Brain microvascular endothelial cell (primary cell): ENCODE results near the gene CTCFL.
A peak's percentile ranks its signal among the peaks of the same experiment; 100 is the strongest.

Source experiments
- DNase-seq: peaks from one replicate; pipeline ENCODE4 v3.0.0-alpha.2; 2020
- H3K27ac ChIP-seq: fragments of 250-450 bp; sonication (Bioruptor Pico); 2 replicates; pipeline ENCODE4 v1.5.1; 2020; ENCODE audit warnings: mild to moderate bottlenecking, moderate library complexity
- H3K27me3 ChIP-seq: fragments of 250-450 bp; sonication (Bioruptor Pico); replicated peaks from 2 replicates; pipeline ENCODE4 v1.5.1; 2020; ENCODE audit warnings: mild to moderate bottlenecking
- H3K36me3 ChIP-seq: fragments of 250-450 bp; sonication (Bioruptor Pico); replicated peaks from 2 replicates; pipeline ENCODE4 v1.5.1; 2020; ENCODE audit warnings: mild to moderate bottlenecking
- H3K4me3 ChIP-seq: 2 replicates; pipeline ENCODE4 v1.5.1; 2011; ENCODE audit warnings: low read depth, mild to moderate bottlenecking, control low read depth, low read length, moderate library complexity
- CTCF ChIP-seq: IDR thresholded peaks from 2 replicates; pipeline ENCODE4 v1.5.1; 2011; ENCODE audit warnings: low read depth, mild to moderate bottlenecking, moderate library complexity, low read length, control low read depth, inconsistent platforms; ENCODE audit errors: missing control alignments
- in situ Hi-C: cut with HindIII; loops from 2 replicates; pipeline ENCODE4 v1.10.0; 2017; ENCODE audit warnings: low sequenced_read_pairs, low pct_ligation_motif_present

Gene CTCFL

GRCh38 chr20:57467742-57468141 is 57.2 kb downstream of the CTCFL start:
- TF ChIP-seq CTCF: no peak
- H3K27me3 ChIP-seq: peaks cover 9% of the 10 kb centered on the region
- no peak for DNase-seq
- in situ Hi-C loops: no loop called here
- H3K4me3 ChIP-seq: no peak overlapping the region
- no peak overlapping the region for H3K27ac ChIP-seq
- H3K36me3 ChIP-seq: no peaks in the 10 kb centered on the region

GRCh38 chr20:57465943-57466342 is 59.0 kb downstream of the CTCFL start:
- DNase-seq: no peak
- TF ChIP-seq CTCF: peak; percentile 22
- H3K27me3 ChIP-seq: peaks cover 9% of the 10 kb centered on the region
- in situ Hi-C loops: no loop called here
- no peak overlapping the region for H3K27ac ChIP-seq
- no peak overlapping the region for H3K4me3 ChIP-seq
- H3K36me3 ChIP-seq: no peaks in the 10 kb centered on the region

GRCh38 chr20:57465486-57465885 is 59.5 kb downstream of the CTCFL start:
- H3K27ac ChIP-seq: no peak overlapping the region
- TF ChIP-seq CTCF: no peak
- H3K27me3 ChIP-seq: peaks cover 6% of the 10 kb centered on the region
- no peak overlapping the region for H3K4me3 ChIP-seq
- H3K36me3 ChIP-seq: no peaks in the 10 kb centered on the region
- in situ Hi-C loops: no loop called here
- no peak for DNase-seq

- no peak overlapping the region for H3K4me3 ChIP-seq
- TF ChIP-seq CTCF: peak; percentile 48
- H3K27me3 ChIP-seq: peaks cover 4% of the 10 kb centered on the region
- no peaks in the 10 kb centered on the region for H3K36me3 ChIP-seq
- DNase-seq: peak; percentile 22
- H3K27ac ChIP-seq: no peak overlapping the region
- in situ Hi-C loops: no loop called here
Observed at GRCh38 chr20:57464642-57465211, 60.2 kb downstream of the CTCFL start.

GRCh38 chr20:57462781-57463180 is 62.2 kb downstream of the CTCFL start:
- no peak overlapping the region for H3K27ac ChIP-seq
- DNase-seq: no peak
- in situ Hi-C loops: no loop called here
- H3K36me3 ChIP-seq: no peaks in the 10 kb centered on the region
- no peaks in the 10 kb centered on the region for H3K27me3 ChIP-seq
- no peak for TF ChIP-seq CTCF
- H3K4me3 ChIP-seq: no peak overlapping the region

- Histone ChIP-seq H3K36me3 (no peaks in the 10 kb centered on the region), H3K27ac (no peak overlapping the region), H3K27me3 (no peaks in the 10 kb centered on the region), H3K4me3 (no peak overlapping the region)
- no peak for DNase-seq
- no peak for TF ChIP-seq CTCF
- in situ Hi-C loops: no loop called here
Observed at GRCh38 chr20:57461726-57462125, 63.2 kb downstream of the CTCFL start.
